GM19023 (cell line): ENCODE data around the gene BMP6.
"Not testable (repeated sequence)": the region's sequence is repeated elsewhere in the genome, so short reads cannot be mapped to it uniquely, and the experiment has no call there.

ENCODE experiments used
- ATAC-seq: cut with Tn5 transposase; IDR thresholded peaks from one replicate; pipeline ENCODE4 v1.9.1; 2021; ENCODE audit warnings: mild to moderate bottlenecking, moderate library complexity; ENCODE audit not compliant: unreplicated experiment

The BMP6 gene

GRCh38 chr6:7786214-7786661, 60.3 kb downstream of the BMP6 start:
- ATAC-seq = no peak

DNA sequence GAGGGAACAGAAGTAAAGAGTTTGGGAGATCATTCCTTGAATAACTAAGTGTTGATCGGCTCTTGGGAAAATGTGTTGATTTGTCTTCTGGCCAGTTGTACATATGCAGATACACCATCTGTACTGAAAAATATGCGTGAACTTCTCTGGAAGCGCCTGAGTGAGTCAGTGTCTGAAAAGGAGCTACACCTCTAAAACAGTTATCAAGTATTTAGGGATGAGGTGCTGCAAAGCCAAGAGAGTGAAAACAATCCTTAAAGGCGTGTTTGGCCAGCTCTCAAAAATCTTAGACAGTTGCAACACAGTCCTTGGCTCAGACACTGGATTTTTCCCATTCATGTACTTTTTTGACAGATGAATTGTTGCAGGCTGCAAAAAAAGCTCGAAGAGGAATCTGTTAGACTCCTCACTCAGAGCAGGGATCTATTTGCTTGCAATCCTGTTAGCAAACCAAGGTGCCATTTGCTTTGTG, 61.3 kb downstream of the BMP6 start:
- no peak for ATAC-seq

DNA sequence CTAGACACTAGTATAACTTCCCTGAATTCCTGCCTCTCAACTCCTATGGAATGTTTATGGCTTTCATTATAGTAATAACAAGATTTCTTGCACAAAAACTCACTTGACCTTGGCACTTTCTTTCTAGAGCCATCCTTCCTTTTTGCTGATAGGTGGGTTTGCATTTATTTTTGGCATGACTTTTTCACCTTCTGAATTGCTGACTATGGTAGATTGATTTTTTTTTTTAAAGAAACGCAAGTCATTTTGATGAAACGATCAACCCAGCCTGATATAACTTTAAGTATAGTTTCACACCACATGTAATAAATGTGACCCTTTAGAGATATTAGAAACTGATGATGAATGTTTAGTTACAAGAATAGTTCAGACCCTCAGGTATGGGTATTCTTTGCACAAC, 61.8 kb downstream of the BMP6 start:
- ATAC-seq = no peak

DNA sequence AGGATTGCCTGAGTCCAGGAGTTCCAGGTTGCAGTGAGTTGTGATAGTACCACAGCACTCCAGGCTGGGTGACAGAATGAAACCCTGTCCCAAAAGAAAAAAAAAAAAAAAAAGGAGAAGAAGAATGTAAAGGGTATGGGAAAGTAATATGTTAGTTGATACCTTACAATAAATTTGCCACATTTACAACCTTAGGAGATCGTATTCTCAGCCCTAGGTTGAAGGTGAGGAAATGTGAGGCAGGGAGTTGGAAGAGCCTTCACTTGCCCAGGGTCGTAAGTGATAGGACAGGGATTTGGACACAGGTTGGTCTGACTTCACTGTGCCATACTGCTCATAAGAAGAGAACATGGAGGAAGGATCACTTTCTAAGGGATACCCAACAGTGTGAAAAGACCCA, 68.6 kb downstream of the BMP6 start:
- no peak for ATAC-seq

GRCh38 chr6:7797386-7797785, 71.5 kb downstream of the BMP6 start:
- no peak for ATAC-seq

DNA sequence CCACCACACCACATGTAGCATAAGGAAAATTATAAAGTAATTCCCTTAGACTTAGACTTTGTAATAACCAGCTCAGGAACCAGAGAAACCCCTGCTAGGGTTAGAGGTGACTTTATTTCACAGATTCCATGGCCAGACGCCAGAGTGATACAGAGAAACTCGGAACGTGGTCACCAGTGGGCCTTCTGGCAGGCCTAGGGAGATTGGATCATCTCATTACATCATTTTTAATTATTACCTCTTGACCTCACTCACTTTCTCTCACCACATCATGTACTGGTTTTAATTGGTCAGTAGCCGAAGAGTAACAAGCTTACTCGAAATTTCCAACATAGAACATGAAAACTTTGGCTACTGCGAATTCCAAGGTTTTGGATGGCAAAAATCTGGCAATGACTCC, 72.9 kb downstream of the BMP6 start:
- ATAC-seq = no peak

DNA sequence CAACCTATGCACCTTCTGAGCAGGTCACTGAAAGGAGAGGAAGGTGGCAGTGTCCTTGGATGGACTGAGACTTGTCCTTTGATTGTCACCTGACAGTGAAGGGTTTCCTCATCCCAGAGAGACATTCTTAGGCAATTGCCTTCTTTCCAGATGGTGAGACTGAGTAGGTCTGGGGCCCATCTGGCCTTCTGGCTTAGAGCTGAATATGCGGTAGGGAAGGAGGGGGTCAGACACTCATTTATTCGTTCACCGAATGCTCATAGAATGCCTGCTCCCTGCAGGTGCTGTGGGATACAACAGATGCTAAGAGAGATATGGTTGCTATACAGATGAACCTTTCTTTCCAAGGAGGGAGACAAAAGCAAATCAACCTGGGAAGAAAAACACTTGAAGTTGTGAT, 76.8 kb downstream of the BMP6 start:
- ATAC-seq = no peak

DNA sequence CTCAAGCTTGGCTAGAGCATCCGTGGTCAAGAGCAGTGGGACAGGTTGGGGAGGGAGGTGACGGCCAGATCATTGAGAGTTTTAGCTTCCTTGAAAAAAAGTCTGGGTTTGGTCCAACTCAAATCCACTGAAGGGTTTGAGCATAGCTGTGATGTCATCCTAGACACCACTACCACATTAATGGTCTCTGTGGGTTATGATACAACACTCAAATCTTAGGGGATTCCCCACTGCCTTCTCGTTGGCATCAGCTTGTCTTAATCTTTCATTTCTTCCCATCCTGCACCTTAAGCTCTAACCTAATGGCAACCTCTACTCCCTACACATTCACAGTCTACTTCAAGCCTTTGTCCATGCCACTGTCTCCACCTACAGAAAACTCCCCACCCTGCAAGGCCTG, 77.3 kb downstream of the BMP6 start:
- no peak for ATAC-seq

GRCh38 chr6:7805078-7805849, 79.4 kb downstream of the BMP6 start:
- ATAC-seq = no peak

DNA sequence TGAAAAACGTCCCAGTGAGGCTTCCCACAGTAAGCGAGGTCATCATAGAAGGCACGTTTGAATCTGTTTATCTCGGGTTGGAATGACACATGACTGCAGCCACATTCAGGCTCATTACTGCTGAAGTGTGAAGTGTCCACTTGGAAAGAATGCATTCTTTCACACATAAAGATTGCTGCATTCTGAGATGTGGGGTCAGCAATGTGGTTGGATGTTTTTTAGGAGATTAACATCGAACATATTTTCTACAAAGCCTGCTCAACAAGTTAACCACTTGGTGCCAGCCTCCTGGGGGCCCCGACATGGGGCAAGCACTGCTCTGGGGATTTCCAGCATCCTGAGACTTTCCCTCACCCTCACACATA, 79.9 kb downstream of the BMP6 start:
- ATAC-seq = no peak

GRCh38 chr6:7806711-7807110, 80.8 kb downstream of the BMP6 start:
- no peak for ATAC-seq

DNA sequence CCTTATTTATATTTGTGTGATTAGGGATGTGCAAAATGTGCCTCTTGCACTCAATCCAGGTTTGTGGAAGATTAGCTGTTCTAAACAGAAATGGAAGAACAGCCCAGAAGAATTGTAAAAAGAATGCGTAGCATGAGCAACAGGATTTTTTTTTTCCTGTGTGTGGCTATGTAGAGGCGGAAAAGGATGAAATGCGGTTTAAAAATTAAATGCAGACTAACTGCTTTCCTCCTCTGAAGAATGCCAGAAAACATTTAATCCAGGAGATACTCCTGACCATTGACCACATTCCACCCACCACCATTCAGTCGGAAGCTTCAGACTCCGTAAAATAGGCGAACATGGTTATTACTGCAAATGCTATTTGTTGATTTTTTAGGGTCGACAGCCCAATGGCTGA, 83.4 kb downstream of the BMP6 start:
- no peak for ATAC-seq

DNA sequence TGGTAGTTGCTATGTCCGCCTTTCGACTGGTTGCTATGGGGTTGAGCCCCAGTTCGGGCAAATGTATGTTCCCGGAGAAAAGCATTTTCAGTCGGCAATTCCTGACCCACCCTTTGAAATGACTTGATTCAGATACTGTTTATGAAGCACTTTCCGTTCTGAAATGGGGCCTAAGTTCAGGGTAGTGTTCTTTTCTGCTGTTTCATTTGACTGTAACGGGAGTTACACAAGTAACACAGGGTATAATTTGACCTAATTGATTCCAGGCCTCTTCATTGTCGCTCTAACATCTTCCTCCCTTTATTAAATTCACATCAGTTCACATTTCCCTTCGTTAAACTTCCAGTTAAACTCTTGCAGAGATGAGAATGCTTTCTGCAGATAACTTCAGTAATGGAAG, 85.5 kb downstream of the BMP6 start:
- ATAC-seq = no peak

- ATAC-seq = no peak
These were observed 86.7 kb downstream of the BMP6 start for GRCh38 chr6:7812623-7813022.

GRCh38 chr6:7813193-7813592, 87.3 kb downstream of the BMP6 start:
- no peak for ATAC-seq

- no peak for ATAC-seq
These were observed 87.8 kb downstream of the BMP6 start for GRCh38 chr6:7813704-7814103.

- ATAC-seq = no peak
These were observed 89.8 kb downstream of the BMP6 start for GRCh38 chr6:7815716-7816115.

GRCh38 chr6:7817184-7817583, 91.3 kb downstream of the BMP6 start:
- ATAC-seq = not testable (repeated sequence)

DNA sequence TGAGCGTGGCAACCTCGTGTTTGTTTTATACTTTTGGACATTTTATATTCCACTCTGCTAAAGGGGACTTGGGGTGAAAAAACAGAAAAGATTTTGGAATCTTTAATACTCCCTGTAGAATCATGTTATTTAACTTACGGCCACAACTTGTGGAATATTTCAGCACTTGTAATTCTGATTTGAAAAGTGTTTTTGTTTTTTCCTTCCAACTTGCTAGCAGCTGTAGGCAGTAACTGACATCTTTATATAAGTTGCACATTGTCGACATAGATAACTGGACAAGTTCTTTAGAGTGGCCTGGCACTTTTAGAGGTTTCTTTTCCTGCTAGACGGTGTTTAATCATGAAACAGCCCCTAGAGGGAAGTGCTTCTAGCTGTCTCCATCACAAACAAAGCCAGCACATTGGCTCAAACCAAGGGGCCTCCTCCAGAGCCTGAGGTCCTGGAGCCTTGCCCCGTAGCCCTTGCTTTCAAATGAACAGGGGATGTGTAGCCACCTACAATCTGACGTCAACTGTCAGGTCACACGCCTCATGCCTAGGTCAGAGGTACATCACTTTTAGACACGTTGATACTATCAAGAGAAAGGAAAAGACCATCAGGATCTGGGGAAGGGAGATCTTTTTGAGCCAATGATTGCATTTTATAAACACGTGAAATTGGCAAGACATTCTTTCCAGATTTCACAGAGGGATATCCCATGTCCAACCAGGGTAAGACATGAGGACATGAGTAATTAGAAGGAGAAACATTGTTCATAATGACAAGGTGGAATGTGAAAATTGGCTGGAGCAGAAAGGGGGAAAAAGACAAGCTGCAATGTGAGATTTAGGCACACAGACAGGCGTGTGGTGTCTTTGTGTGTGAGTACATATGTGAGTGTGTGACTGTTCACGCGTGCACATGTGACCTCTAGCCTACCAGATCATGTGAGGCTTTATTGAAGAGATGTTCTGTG, 92.6 kb downstream of the BMP6 start:
- ATAC-seq = no peak

DNA sequence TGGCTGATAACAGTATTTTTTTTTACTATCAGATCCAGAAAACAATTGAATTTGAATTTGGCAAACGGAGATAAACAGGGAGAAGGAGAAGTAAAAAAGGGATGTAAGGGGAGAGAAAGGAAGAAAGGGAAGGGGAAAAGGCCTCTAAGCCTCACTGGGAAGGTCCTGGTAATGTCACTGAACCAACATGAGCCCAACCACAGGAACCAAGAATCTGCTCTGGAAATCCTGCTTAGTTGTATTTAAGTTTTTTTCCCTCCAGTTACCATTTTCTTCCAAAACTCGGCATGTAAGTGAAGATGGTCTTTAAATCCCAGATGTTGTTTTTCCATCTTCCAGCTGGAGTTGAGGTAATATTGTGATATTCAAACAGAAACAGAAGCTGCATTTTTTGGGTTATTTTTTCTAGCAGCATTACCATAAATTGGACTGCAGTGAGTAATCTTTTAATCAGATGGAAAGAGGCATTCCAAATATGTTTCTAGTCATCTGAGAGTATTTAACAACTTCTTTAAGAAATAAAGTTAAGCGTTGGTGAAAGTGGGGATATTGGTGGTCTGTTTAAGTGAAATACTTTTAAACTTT, 93.6 kb downstream of the BMP6 start:
- no peak for ATAC-seq

DNA sequence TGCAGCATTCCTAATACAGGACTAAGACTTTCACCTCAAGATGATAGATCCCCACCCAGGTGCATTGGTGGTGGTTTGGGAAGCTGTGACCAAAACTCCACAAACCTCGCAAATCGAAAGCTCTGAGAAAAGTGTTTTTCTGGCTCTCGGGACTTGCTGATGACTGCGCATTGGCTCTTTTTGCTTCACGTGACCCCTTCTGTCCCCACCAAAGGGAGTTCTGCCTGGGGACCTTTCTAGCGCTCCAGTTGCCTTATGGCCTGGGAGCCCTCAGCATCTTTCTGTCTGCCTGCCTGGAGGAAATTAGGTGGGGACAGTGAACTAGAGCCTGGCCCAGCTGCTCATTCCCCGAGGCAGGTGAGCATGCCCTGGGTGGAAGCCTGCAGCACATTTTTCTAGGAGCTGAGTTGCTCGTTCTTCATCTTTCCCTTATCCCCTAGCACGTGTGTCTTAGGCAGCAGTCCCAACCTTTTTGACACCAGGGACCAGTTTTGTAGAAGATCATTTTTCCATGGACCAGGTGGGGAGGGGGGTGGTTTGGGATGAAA, 94.5 kb downstream of the BMP6 start:
- no peak for ATAC-seq
